Activated T-cell treated with anti-CD3 and anti-CD28 coated beads, Interleukin-2, amount 50 U/mL, for 72 hours (primary cell): ENCODE results near the gene CYSTM1. TPM values are rescaled to one million over a fixed set of nuclear protein-coding genes. Genes with fewer than 3 reads are reported as not detected.
"Not testable (repeated sequence)": the region's sequence is repeated elsewhere in the genome, so short reads cannot be mapped to it uniquely, and the experiment has no call there.

Source experiments
- ATAC-seq, 2 donors: fragments of 150-1000 bp; cut with Tn5 transposase; replicated peaks in 1 of 2; 2 replicates each; pipeline ENCODE4 v1.10.0; 2021; ENCODE audit warnings: moderate library complexity in 2 of 2, mild to moderate bottlenecking in 1 of 2
- DNase-seq, 2 donors: peaks; one replicate each; pipeline ENCODE4 v3.0.0; 2021 to 2022; ENCODE audit warnings: mixed read lengths in 1 of 2
- H3K27ac Mint-ChIP-seq: one replicate; pipeline ENCODE4 v1.8.0; 2022; ENCODE audit warnings: mild to moderate bottlenecking, moderate library complexity, mixed read lengths
- H3K27me3 Mint-ChIP-seq: one replicate; pipeline ENCODE4 v1.8.0; 2022; ENCODE audit warnings: low read depth, mixed read lengths
- H3K36me3 Mint-ChIP-seq, 2 donors: one replicate each; pipeline ENCODE4 v1.8.0; 2022; ENCODE audit warnings: mixed read lengths in 2 of 2, mild to moderate bottlenecking in 1 of 2; ENCODE audit not compliant: insufficient read depth in 2 of 2
- H3K4me1 Mint-ChIP-seq: one replicate; pipeline ENCODE4 v1.8.0; 2022; ENCODE audit warnings: low read depth, mixed read lengths
- H3K4me3 Mint-ChIP-seq, 2 donors: one replicate each; pipeline ENCODE4 v1.8.0; 2022; ENCODE audit warnings: mild to moderate bottlenecking in 2 of 2, mixed read lengths in 2 of 2, moderate library complexity in 2 of 2
- H3K9me3 Mint-ChIP-seq, 2 donors: one replicate each; pipeline ENCODE4 v1.8.0; 2022; ENCODE audit warnings: mixed read lengths in 2 of 2
- total RNA-seq, 2 donors: library from RNA; stranded (reverse); gene quantifications; one replicate each; pipeline ENCODE4 v1.2.3, GENCODE V29; 2022

Gene CYSTM1
- total RNA-seq, 2 donors from 2014 or later: 15.3 to 18.9 TPM

DNA sequence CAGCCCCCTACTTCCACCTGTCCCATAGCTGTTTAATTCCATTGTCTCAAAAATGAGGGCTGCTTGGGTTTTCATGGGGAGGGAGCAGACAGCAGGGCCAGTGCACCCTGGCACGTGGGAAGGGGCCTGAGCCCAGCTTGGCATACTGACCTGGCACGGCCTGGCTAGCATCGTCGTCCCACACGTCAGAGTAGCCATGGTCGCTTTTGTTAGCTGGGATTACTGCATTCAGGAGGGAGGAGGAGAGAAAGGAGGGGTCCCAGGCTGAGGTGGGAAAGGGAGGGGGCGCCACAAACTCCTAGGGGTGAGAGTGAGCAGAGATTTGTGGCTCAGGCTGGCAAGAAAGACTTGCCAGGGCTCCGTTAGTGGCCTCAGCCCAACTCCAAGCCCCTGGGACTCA lies 21.1 kb upstream of the CYSTM1 start:
- H3K4me3 Mint-ChIP-seq: no peak overlapping the region
- DNase-seq: no peak
- no peak overlapping the region for H3K27ac Mint-ChIP-seq
- no peak for ATAC-seq
- peaks cover 9% of the 10 kb centered on the region for H3K4me1 Mint-ChIP-seq
- no peaks in the 10 kb centered on the region for H3K27me3 Mint-ChIP-seq
- H3K36me3 Mint-ChIP-seq: no peaks in the 10 kb centered on the region
- H3K9me3 Mint-ChIP-seq: no peaks in the 10 kb centered on the region

DNA sequence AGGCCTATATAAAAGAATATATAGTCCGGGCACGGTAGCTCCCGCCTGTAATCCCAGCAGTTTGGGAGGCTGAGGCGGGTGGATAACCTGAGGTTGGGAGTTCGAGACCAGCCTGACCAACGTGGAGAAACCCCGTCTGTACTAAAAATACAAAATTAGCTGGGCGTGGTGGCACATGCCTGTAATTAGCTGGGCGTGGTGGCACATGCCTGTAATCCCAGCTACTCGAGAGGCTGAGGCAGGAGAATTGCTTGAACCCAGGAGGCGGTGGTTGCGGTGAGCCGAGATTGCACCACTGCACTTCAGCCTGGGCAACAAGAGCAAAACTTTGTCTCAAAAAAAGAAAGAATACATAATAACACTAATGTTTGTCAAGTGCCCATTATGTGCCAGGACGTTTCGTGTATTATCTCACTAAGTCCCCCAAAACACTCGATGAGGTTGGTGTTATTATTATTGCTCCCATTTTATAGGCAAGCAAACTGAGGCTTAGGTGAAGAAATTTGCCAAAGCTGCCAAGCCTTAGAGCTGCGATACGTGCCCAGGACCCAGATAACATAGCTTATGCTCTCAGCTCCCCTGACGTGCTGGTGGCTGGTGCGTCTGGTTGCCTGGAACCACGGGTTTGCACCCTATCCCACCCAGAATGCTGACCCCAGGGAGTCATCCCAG lies 20.1 kb upstream of the CYSTM1 start:
- H3K27ac Mint-ChIP-seq, ATAC-seq, DNase-seq, H3K4me1 Mint-ChIP-seq, H3K36me3 Mint-ChIP-seq, H3K9me3 Mint-ChIP-seq, H3K27me3 Mint-ChIP-seq, H3K4me3 Mint-ChIP-seq: not testable (repeated sequence)

DNA sequence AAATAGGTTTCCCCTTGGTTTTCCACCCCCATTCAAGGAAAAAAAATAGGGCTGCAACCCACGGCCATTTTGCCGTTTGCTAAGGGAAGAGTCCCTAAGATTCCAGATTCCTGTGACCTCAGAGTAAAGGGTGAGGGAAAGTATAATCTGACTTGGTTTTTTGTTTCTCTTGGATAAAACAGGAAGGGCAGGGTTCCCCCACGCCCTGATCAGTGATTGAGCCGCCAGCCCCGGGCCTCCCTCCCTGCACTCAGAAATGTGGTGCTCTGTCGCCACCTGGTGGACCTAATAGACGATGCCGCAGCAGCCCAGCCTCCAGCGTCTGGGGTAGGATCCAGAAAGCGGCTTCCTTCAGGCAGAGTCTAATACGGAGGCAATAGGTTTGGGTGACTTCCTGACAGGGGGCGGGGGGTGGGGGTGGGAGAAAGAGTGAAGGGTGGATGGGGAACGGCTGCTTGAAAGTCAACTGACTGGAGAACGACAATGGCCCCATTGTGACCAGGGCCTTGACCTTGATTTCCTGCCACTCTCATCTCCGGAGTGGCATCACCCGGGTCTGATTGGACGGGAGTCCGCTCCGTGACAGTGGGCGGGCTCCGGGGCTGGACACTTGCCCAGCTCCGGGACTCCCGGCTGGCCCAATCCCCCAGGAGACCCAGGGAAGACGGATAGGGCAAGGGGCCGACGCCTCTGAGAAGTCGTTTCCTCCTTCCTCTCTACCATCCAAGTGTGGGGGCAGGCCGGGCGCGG lies 17.8 kb upstream of the CYSTM1 start:
- H3K4me1 Mint-ChIP-seq: peaks cover 9% of the 10 kb centered on the region
- peak; percentile 99 for ATAC-seq
- peak; percentile 87 to 89 for DNase-seq
- H3K4me3 Mint-ChIP-seq: peak overlapping the region; percentile 68 to 71
- H3K9me3 Mint-ChIP-seq: no peaks in the 10 kb centered on the region
- H3K27me3 Mint-ChIP-seq: no peaks in the 10 kb centered on the region
- no peaks in the 10 kb centered on the region for H3K36me3 Mint-ChIP-seq
- H3K27ac Mint-ChIP-seq: no peak overlapping the region

DNA sequence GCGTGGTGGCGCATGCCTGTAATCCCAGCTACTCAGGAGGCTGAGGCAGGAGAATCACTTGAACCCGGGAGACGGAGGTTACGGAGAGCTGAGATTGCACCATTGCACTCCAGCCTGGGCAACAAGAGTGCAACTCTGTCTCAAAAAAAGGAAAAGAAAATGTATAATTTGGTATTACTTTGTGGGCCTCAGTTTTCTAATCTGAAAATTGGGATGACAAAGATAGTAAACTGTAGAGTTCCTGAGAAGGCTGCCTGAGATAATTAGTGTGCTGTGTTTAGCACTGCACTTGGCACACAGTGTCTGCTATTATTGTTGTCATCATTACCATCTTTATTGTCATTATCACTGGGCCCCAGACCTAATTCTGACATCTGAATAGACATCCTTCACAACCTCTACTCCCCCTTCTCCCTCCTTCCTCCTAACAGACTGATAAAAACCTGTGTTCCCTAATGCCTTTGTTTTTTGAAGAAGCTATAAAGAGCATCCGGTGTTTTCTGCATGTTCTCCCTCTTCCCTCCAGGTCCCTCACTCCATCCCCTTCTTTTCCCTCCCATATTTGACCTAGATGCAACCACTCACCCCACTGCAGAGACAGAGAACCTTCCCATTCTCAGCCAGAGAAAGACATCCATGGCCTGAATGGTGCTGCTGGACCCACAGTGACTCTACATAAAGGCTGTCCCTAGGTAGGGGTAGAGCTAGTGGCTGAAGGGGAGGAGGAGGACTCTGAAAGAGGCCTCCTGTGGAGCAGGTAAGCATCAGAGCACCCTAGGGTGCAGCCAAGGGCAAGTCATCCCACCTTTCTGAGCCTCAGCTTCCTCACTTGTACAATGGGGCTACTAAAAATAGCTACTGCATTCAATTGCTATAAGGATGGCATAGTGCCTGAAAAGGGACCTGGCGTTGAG lies 15.7 kb upstream of the CYSTM1 start:
- no peak overlapping the region for H3K27ac Mint-ChIP-seq
- peaks cover 9% of the 10 kb centered on the region for H3K4me1 Mint-ChIP-seq
- H3K9me3 Mint-ChIP-seq: no peaks in the 10 kb centered on the region
- H3K4me3 Mint-ChIP-seq: no peak overlapping the region
- H3K36me3 Mint-ChIP-seq: no peaks in the 10 kb centered on the region
- H3K27me3 Mint-ChIP-seq: no peaks in the 10 kb centered on the region
- DNase-seq (no peak), ATAC-seq (no peak)

DNA sequence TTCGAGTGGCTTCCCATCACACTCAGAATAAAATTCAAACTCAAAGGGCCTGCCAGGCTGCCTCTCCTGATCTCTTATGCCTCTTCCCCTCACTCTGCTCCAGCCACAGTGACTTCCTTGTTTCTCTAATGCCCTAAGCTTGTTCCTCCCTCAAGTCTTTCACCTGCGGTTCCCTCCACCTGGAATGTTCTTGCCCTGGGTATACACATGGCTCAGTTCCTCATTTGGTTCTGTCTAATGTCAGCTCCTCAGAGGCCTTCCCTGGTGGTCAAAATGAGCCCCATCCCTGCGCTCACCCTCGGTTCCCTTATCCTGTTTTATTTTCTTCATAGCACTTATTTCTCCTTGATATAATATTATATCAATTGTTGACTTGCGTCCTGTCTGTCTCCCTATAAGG lies 12.7 kb upstream of the CYSTM1 start:
- no peak overlapping the region for H3K27ac Mint-ChIP-seq
- H3K4me3 Mint-ChIP-seq: no peak overlapping the region
- H3K9me3 Mint-ChIP-seq: no peaks in the 10 kb centered on the region
- no peaks in the 10 kb centered on the region for H3K36me3 Mint-ChIP-seq
- ATAC-seq (no peak), DNase-seq (no peak)
- peaks cover 1% of the 10 kb centered on the region for H3K4me1 Mint-ChIP-seq
- H3K27me3 Mint-ChIP-seq: no peaks in the 10 kb centered on the region

DNA sequence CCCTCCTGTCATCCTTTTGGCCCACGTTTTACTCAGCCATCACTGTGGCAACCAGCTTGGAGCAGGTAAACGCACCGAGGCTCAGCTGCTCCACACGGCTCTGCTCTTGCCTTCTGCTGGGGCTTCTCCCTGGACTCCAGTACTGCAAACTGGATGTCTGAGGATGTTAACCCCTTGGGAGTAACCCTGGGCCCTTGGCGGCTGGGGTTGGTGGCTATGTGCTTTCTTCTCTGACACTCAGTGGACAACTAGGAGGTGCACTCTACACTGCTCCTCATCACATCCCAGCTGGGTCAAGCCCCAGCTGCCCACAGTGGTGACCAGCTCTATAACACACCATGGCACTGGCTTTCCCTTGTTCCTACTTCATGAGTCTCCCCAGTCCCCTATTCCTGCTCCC lies 12.2 kb upstream of the CYSTM1 start:
- no peaks in the 10 kb centered on the region for H3K9me3 Mint-ChIP-seq
- no peaks in the 10 kb centered on the region for H3K27me3 Mint-ChIP-seq
- H3K27ac Mint-ChIP-seq: no peak overlapping the region
- H3K4me1 Mint-ChIP-seq: no peaks in the 10 kb centered on the region
- no peaks in the 10 kb centered on the region for H3K36me3 Mint-ChIP-seq
- DNase-seq (no peak), ATAC-seq (no peak)
- no peak overlapping the region for H3K4me3 Mint-ChIP-seq

DNA sequence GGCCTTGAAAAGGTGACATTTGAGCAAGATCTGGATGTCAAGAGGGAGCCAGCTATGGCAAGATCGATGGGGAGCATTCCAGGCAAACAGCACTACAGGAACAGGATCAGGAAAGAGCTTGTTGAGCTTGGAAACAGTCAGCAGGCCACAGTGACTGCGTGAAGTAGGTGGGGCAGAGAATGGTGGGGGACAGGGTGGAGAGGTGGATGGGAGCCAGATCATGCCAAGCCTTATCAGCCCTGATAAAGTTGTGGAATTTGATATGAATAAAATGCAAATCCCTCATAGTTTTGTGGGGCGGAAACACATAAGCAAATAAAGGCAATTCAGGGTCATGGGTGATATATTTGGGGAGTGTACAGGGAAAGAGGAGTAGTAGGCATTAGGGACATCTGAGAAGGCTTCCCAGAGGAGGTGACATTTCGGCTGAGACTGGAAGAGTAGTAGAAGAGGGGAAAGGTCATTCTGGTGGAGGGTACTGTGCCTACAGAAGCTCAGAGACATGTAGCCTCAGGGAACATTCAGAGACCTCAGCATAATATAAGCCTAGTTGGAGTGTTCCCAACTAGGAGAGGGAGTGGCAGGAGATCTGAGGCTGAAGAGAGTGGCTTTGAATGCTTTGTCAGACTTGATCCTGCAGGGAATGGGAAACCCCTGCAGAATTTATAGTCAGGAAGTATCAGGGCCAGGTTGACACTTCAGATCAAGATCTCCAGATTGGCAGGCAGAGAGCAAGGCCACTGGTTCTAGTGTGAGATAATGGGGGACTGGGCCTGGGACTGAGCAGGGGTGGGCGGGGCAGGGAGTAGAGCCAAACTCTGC lies 9.7 kb upstream of the CYSTM1 start:
- DNase-seq (no peak), ATAC-seq (no peak)
- H3K4me1 Mint-ChIP-seq: no peaks in the 10 kb centered on the region
- no peak overlapping the region for H3K27ac Mint-ChIP-seq
- H3K4me3 Mint-ChIP-seq: no peak overlapping the region
- no peaks in the 10 kb centered on the region for H3K36me3 Mint-ChIP-seq
- H3K9me3 Mint-ChIP-seq: no peaks in the 10 kb centered on the region
- no peaks in the 10 kb centered on the region for H3K27me3 Mint-ChIP-seq

DNA sequence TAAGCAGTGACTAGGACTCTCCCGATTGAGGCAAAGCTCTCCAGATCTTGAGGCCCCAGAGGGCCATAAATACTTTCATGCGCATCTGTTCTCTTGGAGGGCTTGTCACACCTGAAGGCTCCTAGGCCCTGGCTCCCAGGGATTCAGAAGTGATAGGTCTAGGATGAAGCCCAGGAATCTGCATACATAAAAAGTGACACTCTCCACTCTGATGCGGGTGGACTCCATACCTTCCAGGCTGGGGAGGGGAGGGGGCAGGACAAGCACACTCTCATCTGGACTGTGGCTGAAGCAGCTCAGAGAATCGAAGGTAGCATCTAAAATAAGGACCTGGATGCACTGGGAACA lies 9.1 kb upstream of the CYSTM1 start:
- DNase-seq (no peak), ATAC-seq (no peak)
- no peak overlapping the region for H3K27ac Mint-ChIP-seq
- H3K9me3 Mint-ChIP-seq: no peaks in the 10 kb centered on the region
- H3K36me3 Mint-ChIP-seq: no peaks in the 10 kb centered on the region
- no peaks in the 10 kb centered on the region for H3K27me3 Mint-ChIP-seq
- no peak overlapping the region for H3K4me3 Mint-ChIP-seq
- H3K4me1 Mint-ChIP-seq: no peaks in the 10 kb centered on the region

DNA sequence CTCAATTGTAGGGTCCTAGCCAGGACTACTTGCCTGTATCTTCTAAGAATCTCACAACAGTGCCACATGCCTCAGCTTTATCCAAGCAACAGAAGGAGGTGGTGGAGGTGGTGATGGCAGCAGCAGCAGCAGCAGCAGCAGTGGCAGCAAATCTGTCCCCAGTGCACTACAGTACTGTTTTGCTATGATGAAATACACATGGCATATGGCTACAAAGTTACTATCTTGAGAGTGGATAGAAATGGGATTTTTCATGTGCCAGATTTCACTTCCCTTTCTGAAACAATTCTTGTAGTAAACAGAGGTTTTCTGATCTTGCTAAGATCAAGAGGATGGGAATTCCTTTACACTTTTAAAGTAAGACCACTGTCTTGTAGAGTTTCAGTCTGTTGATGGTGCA lies 8.1 kb upstream of the CYSTM1 start:
- no peak overlapping the region for H3K27ac Mint-ChIP-seq
- no peaks in the 10 kb centered on the region for H3K36me3 Mint-ChIP-seq
- H3K27me3 Mint-ChIP-seq: no peaks in the 10 kb centered on the region
- DNase-seq (no peak), ATAC-seq (no peak)
- no peak overlapping the region for H3K4me3 Mint-ChIP-seq
- H3K4me1 Mint-ChIP-seq: no peaks in the 10 kb centered on the region
- H3K9me3 Mint-ChIP-seq: no peaks in the 10 kb centered on the region

DNA sequence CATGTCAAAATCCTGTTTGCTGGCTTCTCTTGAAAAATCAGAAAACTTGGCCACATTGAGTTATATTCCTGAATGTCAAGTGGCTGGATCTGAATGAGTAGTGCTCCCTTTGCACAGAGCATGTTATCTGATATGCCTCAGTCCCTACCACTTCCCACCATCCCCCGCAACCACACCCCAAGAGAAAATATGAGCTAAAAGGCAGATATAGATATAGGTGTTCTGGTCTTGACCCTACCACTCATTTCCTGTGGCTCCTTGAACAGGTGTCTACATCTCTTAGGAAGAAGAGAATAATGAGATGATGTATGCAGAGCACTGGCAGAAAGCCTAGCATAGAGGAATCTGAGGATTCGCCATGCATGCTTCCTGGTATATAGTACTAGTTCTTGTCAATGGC lies 6.6 kb upstream of the CYSTM1 start:
- ATAC-seq: no peak
- DNase-seq: no peak
- H3K4me1 Mint-ChIP-seq: no peaks in the 10 kb centered on the region
- no peaks in the 10 kb centered on the region for H3K36me3 Mint-ChIP-seq
- no peak overlapping the region for H3K4me3 Mint-ChIP-seq
- no peaks in the 10 kb centered on the region for H3K27me3 Mint-ChIP-seq
- H3K27ac Mint-ChIP-seq: no peak overlapping the region
- H3K9me3 Mint-ChIP-seq: no peaks in the 10 kb centered on the region

DNA sequence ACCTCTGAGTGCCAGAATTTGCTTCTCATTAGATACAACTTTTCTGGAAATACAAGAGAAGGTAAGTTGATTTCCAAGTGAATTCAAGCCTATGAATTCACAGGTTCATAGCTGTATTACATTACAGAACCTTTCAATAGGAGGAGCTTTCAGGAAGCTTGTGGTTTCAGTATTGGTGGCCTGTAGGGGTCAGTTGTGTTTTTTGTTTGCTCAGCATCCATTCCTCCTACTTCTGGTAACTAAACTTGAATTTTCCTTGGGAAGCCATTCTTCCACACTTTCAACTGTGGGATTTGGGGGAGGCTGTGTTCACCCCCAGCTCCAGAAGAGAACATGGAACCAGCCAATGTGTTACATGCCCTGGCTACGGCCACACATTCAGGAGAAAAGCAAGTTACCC lies 5.6 kb upstream of the CYSTM1 start:
- DNase-seq: no peak
- no peaks in the 10 kb centered on the region for H3K9me3 Mint-ChIP-seq
- ATAC-seq: no peak
- H3K4me3 Mint-ChIP-seq: no peak overlapping the region
- H3K27ac Mint-ChIP-seq: no peak overlapping the region
- H3K27me3 Mint-ChIP-seq: no peaks in the 10 kb centered on the region
- peaks cover 6% of the 10 kb centered on the region for H3K4me1 Mint-ChIP-seq
- peaks cover 0 to 1% of the 10 kb centered on the region in 2 donors for H3K36me3 Mint-ChIP-seq

DNA sequence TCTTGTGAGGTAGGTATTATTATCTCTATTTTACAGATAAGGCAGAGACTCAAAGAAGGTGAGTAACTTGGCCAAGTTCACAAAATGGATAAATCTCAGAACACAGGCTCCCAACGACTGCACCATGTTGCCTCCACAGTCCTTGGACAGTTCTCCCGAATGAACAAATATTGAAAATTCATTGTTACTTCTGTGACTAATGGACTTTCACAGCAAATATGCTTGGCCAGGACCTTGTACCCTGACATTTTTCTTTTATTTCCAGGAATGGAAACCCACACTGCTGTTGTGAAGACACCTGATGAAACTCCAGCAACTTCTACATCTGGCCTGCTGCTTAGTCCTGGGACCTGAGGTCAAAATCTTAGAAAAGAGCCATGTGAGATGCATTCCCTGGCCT lies 2.5 kb upstream of the CYSTM1 start:
- no peak overlapping the region for H3K4me3 Mint-ChIP-seq
- ATAC-seq (no peak), DNase-seq (no peak)
- peaks cover 17% of the 10 kb centered on the region for H3K4me1 Mint-ChIP-seq
- no peak overlapping the region for H3K27ac Mint-ChIP-seq
- no peaks in the 10 kb centered on the region for H3K9me3 Mint-ChIP-seq
- H3K27me3 Mint-ChIP-seq: no peaks in the 10 kb centered on the region
- H3K36me3 Mint-ChIP-seq: peaks cover 2 to 3% of the 10 kb centered on the region in 2 donors

DNA sequence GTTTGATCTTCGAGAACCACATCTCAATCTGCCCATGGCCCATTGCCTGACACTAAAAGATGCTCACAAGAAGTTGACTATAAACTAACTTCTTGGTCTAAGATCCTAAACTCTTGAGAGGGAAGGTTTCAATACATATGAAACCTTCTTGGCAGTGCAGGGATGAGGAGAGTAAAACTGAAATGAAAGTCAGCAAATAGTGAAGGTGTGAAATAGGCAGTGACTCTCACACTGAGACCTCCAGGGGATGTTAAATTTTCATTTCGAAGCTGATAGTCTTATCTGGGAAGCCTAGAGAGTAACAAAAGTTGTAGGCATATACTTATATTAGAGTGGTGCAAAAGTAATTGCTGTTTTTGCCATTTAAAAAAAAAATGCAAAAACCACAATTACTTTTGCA lies 974 bp upstream of the CYSTM1 start:
- H3K4me3 Mint-ChIP-seq: peak overlapping the region; percentile 88 to 90
- DNase-seq (no peak), ATAC-seq (no peak)
- H3K27ac Mint-ChIP-seq: peak overlapping the region; percentile 69
- H3K27me3 Mint-ChIP-seq: no peaks in the 10 kb centered on the region
- H3K9me3 Mint-ChIP-seq: no peaks in the 10 kb centered on the region
- H3K4me1 Mint-ChIP-seq: peaks cover 17% of the 10 kb centered on the region
- H3K36me3 Mint-ChIP-seq: peaks cover 2 to 3% of the 10 kb centered on the region in 2 donors
